ENCODE results near the gene DNAAF5. TPM values are rescaled to one million over a fixed set of nuclear protein-coding genes. Genes with fewer than 3 reads are reported as not detected.

DNAAF5 gene
- total RNA-seq, 4 donors from 2014 or later: 26.7 to 34.4 (median 29.0) TPM

DNA sequence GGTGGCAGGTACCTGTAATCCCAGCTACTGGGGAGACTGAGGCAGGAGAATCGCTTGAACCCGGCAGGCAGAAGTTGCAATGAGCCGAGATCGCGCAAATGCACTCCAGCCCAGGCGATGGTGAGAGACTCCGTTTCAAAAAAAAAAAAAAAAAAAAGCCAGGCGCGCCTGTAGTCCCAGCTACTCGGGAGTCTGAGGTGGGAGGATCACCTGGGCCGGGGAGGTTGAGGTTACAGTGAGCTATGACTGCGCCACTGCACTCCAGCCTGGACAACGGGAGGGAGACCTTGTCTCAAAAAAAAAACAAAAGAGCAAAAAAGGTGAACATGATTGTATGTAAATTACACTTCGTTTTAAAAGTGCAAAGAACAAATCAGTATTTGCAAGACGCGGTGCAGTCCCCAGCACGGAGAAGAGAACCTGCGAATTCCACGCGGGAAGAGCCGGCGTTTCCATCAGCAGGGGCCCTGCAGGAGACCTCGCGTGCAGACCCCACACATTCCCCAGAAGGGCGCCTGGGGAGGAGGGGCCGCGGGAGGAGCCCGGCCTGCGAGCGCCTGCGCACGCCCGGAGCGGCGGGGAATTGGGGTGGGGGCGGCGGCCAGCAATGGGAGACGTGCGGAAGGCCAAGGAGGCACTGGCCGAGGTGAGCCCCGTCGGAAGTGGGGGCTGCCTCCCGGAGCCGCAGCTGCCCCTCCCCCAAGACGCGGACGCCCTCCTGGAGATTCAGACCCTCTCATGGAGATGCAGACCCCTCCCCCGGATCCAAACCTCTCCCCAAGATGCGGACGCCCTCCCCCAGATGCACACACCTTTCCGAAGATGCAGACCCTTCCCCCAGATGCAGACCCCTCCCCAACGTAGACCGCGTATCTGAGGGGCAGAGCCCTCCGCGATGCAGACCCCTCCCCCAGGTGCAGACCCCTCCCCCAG, 89.1 kb downstream of the DNAAF5 start:
- 30% methylated on average over 30 of the region's 56 CpGs for WGBS
- no peak for DNase-seq (ENCODE audit: low spot score in 2 of 2)
- TF ChIP-seq EP300 (IDR thresholded peaks at IDR 0.05) (no peak), POLR2AphosphoS5 (IDR thresholded peaks at IDR 0.05) (no peak), POLR2A (IDR thresholded peaks at IDR 0.05) (no peak)
- TF ChIP-seq, protein P1, sequence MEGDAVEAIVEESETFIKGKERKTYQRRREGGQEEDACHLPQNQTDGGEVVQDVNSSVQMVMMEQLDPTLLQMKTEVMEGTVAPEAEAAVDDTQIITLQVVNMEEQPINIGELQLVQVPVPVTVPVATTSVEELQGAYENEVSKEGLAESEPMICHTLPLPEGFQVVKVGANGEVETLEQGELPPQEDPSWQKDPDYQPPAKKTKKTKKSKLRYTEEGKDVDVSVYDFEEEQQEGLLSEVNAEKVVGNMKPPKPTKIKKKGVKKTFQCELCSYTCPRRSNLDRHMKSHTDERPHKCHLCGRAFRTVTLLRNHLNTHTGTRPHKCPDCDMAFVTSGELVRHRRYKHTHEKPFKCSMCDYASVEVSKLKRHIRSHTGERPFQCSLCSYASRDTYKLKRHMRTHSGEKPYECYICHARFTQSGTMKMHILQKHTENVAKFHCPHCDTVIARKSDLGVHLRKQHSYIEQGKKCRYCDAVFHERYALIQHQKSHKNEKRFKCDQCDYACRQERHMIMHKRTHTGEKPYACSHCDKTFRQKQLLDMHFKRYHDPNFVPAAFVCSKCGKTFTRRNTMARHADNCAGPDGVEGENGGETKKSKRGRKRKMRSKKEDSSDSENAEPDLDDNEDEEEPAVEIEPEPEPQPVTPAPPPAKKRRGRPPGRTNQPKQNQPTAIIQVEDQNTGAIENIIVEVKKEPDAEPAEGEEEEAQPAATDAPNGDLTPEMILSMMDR (IDR thresholded peaks at IDR 0.05): no peak

DNA sequence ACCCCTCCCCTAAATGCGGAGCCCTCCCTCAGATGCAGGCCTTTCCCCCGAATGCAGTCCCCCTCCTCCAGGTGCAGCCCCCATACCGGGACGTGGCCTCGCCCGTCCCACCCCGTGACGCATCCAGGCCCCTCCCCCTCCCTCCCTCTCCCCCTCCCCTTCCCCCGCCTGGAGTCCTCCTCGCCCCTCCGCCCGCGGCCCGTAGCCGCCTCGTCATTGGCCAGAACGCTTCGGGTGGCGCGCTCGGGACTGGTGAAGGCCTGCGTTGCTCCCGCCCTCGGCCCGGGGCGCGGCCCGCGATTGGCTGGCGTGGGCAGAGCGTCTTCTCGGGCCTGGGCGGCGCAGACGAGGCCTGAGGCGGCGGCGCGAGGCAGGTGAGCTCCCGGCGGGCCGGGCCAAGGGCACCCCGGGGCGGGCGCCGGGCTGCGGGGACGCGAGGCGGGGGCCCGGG, 89.8 kb downstream of the DNAAF5 start:
- peak overlapping the region; percentile 94 for H3K27ac ChIP-seq
- peaks cover 80% of the 10 kb centered on the region for H3K4me1 ChIP-seq
- TF ChIP-seq POLR2A (IDR thresholded peaks at IDR 0.05): peak; percentile 27 to 78
- peak in 2 of 3 donors; percentile 21 to 85 for TF ChIP-seq POLR2AphosphoS5 (IDR thresholded peaks at IDR 0.05)
- TF ChIP-seq EP300 (IDR thresholded peaks at IDR 0.05): no peak
- H3K4me3 ChIP-seq: peak overlapping the region; percentile 67
- WGBS: no CpG with 5 or more reads among the region's 51 CpGs
- no peaks in the 10 kb centered on the region for H3K27me3 ChIP-seq
- H3K36me3 ChIP-seq: no peaks in the 10 kb centered on the region
- no peaks in the 10 kb centered on the region for H3K9me3 ChIP-seq
- peak; percentile 98 to 99 for DNase-seq (ENCODE audit: low spot score in 2 of 2)

More for the DNA sequence above, 89.1 kb downstream of the DNAAF5 start:
- Histone ChIP-seq H3K27ac (peak overlapping the region; percentile 94), H3K4me3 (peak overlapping the region; percentile 67), H3K36me3 (no peaks in the 10 kb centered on the region), H3K27me3 (no peaks in the 10 kb centered on the region), H3K9me3 (no peaks in the 10 kb centered on the region), H3K4me1 (peaks cover 76% of the 10 kb centered on the region)

DNA sequence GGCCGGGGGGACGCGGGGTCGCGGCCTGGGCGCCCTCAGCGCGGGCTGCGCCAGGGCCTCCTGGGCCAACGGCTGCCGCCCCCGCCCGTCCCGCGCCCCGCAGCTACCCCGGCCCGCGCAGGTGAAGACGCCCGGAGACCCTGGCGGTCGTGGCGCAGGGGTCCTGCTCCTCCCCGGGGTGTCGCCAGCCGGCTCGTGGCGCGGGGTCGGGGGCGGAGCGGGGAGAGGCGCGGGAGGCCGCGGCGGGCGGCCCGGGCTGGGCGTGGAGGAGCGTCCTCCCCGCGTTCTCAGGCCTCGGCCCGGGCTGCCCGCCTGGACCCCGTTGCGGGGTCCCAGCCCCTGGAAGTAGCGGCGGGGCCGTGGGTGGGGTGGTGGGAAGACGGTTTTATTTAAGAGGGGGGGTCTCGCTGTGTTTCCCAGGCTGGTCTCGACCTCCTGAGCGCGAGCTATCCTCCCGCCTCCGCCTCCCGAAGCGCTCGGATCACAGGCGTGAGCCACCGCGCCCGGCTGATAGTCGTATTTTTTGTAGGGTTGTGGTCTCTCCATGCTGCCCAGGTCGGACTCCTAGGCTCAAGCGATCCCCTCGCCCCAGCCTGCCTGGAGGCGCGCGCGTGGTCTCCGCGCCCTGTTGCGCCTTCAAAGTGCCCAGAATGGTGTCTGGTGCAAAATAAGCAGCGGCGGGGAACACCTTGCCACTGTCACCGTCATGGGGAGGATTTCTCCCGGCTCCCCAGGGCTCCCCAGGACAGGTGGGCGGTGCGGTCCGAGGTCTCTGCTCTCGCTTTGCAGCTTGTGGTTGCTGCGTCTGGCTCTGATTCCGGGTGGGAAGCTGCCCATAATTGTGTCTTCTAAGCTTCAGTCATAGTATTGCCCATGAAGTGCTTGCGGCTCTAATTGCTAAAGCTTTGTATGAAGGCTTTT, 90.5 kb downstream of the DNAAF5 start:
- Histone ChIP-seq H3K27me3 (no peaks in the 10 kb centered on the region), H3K4me3 (peak overlapping the region; percentile 67), H3K27ac (peak overlapping the region; percentile 94), H3K36me3 (no peaks in the 10 kb centered on the region), H3K4me1 (peaks cover 77% of the 10 kb centered on the region), H3K9me3 (no peaks in the 10 kb centered on the region)
- DNase-seq (ENCODE audit: low spot score in 2 of 2): no peak
- 2% methylated on average over 22 of the region's 88 CpGs for WGBS
- TF ChIP-seq EP300 (IDR thresholded peaks at IDR 0.05): no peak
- TF ChIP-seq, protein P1 (IDR thresholded peaks at IDR 0.05): no peak
- no peak for TF ChIP-seq POLR2AphosphoS5 (IDR thresholded peaks at IDR 0.05)
- TF ChIP-seq POLR2A (IDR thresholded peaks at IDR 0.05): no peak

DNA sequence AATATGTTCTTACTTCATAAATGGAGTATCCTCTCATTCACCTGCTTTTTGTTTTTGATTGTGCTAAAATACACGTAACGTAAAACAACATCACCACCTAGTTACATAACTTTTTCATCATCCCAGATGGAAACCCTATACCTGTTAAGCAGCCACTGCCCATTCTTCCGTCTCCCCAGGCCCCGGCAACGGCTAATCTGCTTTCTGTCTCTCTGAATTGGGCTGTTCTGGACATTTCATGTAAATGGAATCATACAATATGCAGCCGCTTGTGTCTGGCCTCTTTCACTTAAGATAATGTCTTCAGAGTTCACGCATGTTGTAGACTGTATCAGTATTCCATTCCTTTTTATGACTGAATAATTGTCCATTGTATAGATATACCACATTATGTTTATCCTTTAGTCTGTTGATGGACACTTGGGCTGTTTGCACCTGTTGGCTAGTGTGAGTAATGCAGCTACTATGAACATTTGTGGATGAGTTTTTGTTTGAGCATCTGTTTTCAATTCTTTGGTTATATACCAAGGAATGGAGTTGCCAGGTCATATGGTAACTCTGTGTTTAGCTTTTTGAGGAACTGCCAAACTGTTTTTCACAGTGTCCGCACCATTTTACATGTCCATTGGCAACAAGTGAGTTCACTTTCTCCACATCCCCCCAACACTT, 91.7 kb downstream of the DNAAF5 start:
- H3K4me3 ChIP-seq: peak overlapping the region; percentile 67

DNA sequence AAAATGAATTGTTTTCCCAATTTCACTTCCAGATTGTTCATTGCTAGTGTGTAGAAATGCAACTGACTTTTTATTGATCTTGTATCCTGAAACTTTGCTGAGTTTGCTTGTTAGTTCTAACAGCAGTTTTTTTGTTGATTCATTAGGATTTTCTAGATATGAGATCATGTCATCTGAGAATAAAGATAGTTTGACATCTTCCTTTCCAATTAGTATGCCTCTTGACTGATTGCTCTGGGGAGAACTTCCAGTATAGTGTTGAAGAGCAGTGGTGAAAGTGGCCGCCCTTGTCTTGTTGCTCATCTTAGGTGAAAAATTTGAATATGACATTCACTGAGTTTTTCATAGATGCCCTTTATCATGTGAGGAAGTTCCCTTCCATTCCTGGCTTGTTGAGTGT, 93.8 kb downstream of the DNAAF5 start:
- Histone ChIP-seq H3K27ac (no peak overlapping the region), H3K4me3 (no peak overlapping the region), H3K4me1 (peaks cover 73% of the 10 kb centered on the region), H3K27me3 (no peaks in the 10 kb centered on the region), H3K36me3 (peaks cover 5% of the 10 kb centered on the region), H3K9me3 (no peaks in the 10 kb centered on the region)
- TF ChIP-seq EP300 (IDR thresholded peaks at IDR 0.05): no peak
- no peak for TF ChIP-seq POLR2AphosphoS5 (IDR thresholded peaks at IDR 0.05)
- TF ChIP-seq, protein P1 (IDR thresholded peaks at IDR 0.05): no peak
- no peak for TF ChIP-seq POLR2A (IDR thresholded peaks at IDR 0.05)
- DNase-seq (ENCODE audit: low spot score in 2 of 2): no peak
- WGBS: 68% methylated on average over 1 of the region's 1 CpG

More for the DNA sequence above, 91.7 kb downstream of the DNAAF5 start:
- no peak for DNase-seq (ENCODE audit: low spot score in 2 of 2)
- Histone ChIP-seq H3K27ac (no peak overlapping the region), H3K9me3 (no peaks in the 10 kb centered on the region), H3K27me3 (no peaks in the 10 kb centered on the region), H3K4me1 (peaks cover 77% of the 10 kb centered on the region), H3K36me3 (peaks cover 5% of the 10 kb centered on the region)
- no peak for TF ChIP-seq EP300 (IDR thresholded peaks at IDR 0.05)
- TF ChIP-seq, protein P1 (IDR thresholded peaks at IDR 0.05): peak; percentile 18 to 40
- 72% methylated on average over 7 of the region's 8 CpGs for whole genome bisulfite sequencing

Data from suprapubic skin (tissue), 4 donors.